HepG2 (cell line): ENCODE data around the gene PIBF1.

Experiments
- CTCF ChIP-seq: sonication (generic); formaldehyde crosslinking; IDR thresholded peaks from 2 replicates; pipeline ENCODE4 v1.5.0; 2020; ENCODE audit warnings: mild to moderate bottlenecking, missing genetic modification reagents, moderate library complexity
- FOXO1 ChIP-seq: sonication (generic); formaldehyde crosslinking; IDR thresholded peaks from 2 replicates; pipeline ENCODE4 v1.4.0; 2020; ENCODE audit warnings: missing genetic modification reagents
- MAX ChIP-seq: IDR thresholded peaks from 2 replicates; pipeline ENCODE4 v1.6.1; 2012; ENCODE audit warnings: inconsistent platforms
- MTA1 ChIP-seq: sonication (generic); formaldehyde crosslinking; IDR thresholded peaks from 2 replicates; pipeline ENCODE4 v1.4.0; 2020; ENCODE audit warnings: missing genetic modification reagents, mild to moderate bottlenecking, borderline replicate concordance
- POLR2A ChIP-seq, 2 experiments: IDR thresholded peaks; 2 replicates each; pipeline ENCODE4 v1.6.1; 2011; ENCODE audit warnings: low read depth in 2 of 2, low read length in 2 of 2, mild to moderate bottlenecking in 1 of 2, moderate library complexity in 1 of 2; ENCODE audit not compliant: insufficient read depth in 1 of 2
- SRF ChIP-seq: IDR thresholded peaks from 2 replicates; pipeline ENCODE4 v1.6.1; 2011; ENCODE audit warnings: mild to moderate bottlenecking, low read depth, low read length, moderate library complexity
- SUZ12 ChIP-seq: fragments of 150-350 bp; IDR thresholded peaks from 2 replicates; pipeline ENCODE4 v1.6.1; 2014; ENCODE audit warnings: low read depth, low read length
- ZBTB26 ChIP-seq: IDR thresholded peaks from 2 replicates; pipeline ENCODE4 v1.6.1; 2016; ENCODE audit warnings: missing compliant biosample characterization, missing genetic modification reagents, borderline replicate concordance
- ZBTB4 ChIP-seq: sonication (generic); formaldehyde crosslinking; IDR thresholded peaks from 2 replicates; pipeline ENCODE4 v1.4.0; 2020; ENCODE audit warnings: missing genetic modification reagents, mild to moderate bottlenecking, borderline replicate concordance
- ZNF720 ChIP-seq: sonication (generic); formaldehyde crosslinking; IDR thresholded peaks from 2 replicates; pipeline ENCODE4 v1.4.0; 2020; ENCODE audit warnings: missing genetic modification reagents
- ZNF740 ChIP-seq: sonication (generic); formaldehyde crosslinking; IDR thresholded peaks from 2 replicates; pipeline ENCODE4 v1.4.0; 2020; ENCODE audit warnings: missing genetic modification reagents

GRCh38 chr13:73015805-73016204, 233.9 kb downstream of the PIBF1 start:
- TF ChIP-seq MTA1 (no peak), CTCF (CRISPR knock-in tag) (no peak), ZBTB4 (no peak), MAX (no peak), SUZ12 (no peak), SRF (no peak), FOXO1 (CRISPR knock-in tag) (no peak), POLR2A (IDR thresholded peaks at IDR 0.05; ENCODE audit: insufficient read depth in 1 of 2, low read depth in 2 of 2, low read length in 2 of 2) (no peak), ZNF720 (CRISPR knock-in tag) (no peak), ZNF740 (CRISPR knock-in tag) (no peak), ZBTB26 (no peak)
